ENCODE data around the gene SPRR1B. TPM values are rescaled to one million over a fixed set of nuclear protein-coding genes. Genes with fewer than 3 reads are reported as not detected.

Gene SPRR1B
- total RNA-seq, 1 donor from 2014 or later, result 11.8 TPM

DNA sequence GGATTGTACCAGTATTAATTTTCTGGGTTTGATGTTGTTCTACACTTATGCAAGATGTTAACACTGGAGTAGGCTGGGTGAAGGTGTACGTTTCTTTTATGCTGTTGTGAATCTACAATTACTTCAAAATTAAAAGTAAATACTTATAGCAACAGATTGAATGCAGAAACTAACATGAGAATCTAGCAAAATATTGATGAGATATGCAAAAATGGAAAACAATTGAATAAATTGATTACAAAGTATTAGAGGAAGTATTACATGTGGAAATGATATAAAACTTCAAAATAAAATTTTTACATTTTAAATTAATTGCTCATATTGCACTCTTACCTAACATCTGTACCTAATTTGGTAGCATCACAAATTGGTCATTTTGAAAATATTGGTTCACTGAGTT is 35.2 kb upstream of the SPRR1B start:
- DNase-seq (ENCODE audit: low read depth) (no peak), FAIRE-seq (no peak)
- Histone ChIP-seq H3K27me3 (ENCODE audit: control insufficient read depth, insufficient read depth, low read length) (no peaks in the 10 kb centered on the region), H3K4me3 (ENCODE audit: low read depth, low read length) (no peak overlapping the region), H3K36me3 (ENCODE audit: control insufficient read depth, insufficient read depth, low read length) (no peaks in the 10 kb centered on the region)
- TF ChIP-seq, protein P1, sequence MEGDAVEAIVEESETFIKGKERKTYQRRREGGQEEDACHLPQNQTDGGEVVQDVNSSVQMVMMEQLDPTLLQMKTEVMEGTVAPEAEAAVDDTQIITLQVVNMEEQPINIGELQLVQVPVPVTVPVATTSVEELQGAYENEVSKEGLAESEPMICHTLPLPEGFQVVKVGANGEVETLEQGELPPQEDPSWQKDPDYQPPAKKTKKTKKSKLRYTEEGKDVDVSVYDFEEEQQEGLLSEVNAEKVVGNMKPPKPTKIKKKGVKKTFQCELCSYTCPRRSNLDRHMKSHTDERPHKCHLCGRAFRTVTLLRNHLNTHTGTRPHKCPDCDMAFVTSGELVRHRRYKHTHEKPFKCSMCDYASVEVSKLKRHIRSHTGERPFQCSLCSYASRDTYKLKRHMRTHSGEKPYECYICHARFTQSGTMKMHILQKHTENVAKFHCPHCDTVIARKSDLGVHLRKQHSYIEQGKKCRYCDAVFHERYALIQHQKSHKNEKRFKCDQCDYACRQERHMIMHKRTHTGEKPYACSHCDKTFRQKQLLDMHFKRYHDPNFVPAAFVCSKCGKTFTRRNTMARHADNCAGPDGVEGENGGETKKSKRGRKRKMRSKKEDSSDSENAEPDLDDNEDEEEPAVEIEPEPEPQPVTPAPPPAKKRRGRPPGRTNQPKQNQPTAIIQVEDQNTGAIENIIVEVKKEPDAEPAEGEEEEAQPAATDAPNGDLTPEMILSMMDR (IDR thresholded peaks at IDR 0.05; ENCODE audit: insufficient read depth, low read length, severe bottlenecking), result no peak

DNA sequence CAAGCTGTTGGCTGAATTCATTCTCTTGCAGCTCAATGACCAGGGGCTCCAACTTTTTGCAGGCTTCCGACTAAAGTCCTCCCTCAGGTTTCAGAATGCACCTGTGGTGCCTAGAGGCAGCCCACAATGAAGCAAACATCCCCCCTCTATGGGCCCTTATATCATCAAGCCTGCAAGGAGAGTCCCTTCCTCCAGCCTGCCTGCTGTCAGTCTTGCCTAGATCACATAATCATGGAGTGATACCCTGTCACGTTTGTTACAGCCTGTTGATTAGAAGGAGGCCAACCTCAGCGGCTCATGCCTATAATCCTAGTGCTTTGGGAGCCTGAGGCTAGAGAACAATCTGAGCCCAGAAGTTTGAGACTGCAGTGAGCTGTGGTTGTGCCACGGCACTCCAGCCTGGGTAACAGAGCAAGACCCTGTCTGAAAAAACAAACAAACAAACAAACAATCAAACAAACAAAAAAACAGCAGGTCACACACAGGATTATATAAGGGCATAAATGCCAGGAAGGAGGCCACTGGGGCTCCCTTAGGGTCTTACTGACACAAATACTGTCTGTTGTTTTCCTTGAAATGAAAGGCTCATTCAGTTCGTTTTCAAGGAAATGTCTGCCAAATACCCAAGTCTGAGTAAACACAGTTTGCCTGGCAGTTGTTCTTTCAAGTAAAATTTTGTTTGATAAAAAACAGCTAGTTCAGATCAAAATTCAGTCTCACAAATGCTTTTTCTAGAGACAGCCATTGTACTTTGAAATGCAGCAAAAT is 34.2 kb upstream of the SPRR1B start:
- no peak for FAIRE-seq
- no peak for DNase-seq (ENCODE audit: low read depth)
- Histone ChIP-seq H3K36me3 (ENCODE audit: control insufficient read depth, insufficient read depth, low read length) (no peaks in the 10 kb centered on the region), H3K27me3 (ENCODE audit: control insufficient read depth, insufficient read depth, low read length) (no peaks in the 10 kb centered on the region), H3K4me3 (ENCODE audit: low read depth, low read length) (no peak overlapping the region)
- TF ChIP-seq, protein P1 (IDR thresholded peaks at IDR 0.05; ENCODE audit: insufficient read depth, low read length, severe bottlenecking), result no peak

DNA sequence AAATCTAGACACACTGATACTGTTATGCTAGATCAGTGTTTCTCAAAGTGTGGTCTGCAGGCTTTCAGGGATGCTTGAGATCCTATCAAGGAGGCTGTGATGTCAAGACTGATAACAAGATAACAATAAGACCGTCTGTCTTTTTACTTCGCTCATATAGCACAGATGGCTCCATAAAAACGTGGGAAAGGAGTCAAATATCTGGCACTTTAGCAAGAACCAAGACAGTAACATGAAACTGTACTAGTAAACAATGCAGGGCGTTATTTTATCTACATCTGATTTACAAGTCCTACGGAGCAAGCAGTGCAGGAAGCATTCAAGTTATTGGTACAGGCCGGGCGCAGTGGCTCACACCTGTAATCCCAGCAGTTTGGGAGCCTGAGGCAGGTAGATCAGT is 33.1 kb upstream of the SPRR1B start:
- no peak overlapping the region for H3K4me3 ChIP-seq (ENCODE audit: low read depth, low read length)
- FAIRE-seq (no peak), DNase-seq (ENCODE audit: low read depth) (no peak)
- no peaks in the 10 kb centered on the region for H3K27me3 ChIP-seq (ENCODE audit: control insufficient read depth, insufficient read depth, low read length)
- H3K36me3 ChIP-seq (ENCODE audit: control insufficient read depth, insufficient read depth, low read length), result no peaks in the 10 kb centered on the region
- TF ChIP-seq, protein P1 (IDR thresholded peaks at IDR 0.05; ENCODE audit: insufficient read depth, low read length, severe bottlenecking), result no peak

DNA sequence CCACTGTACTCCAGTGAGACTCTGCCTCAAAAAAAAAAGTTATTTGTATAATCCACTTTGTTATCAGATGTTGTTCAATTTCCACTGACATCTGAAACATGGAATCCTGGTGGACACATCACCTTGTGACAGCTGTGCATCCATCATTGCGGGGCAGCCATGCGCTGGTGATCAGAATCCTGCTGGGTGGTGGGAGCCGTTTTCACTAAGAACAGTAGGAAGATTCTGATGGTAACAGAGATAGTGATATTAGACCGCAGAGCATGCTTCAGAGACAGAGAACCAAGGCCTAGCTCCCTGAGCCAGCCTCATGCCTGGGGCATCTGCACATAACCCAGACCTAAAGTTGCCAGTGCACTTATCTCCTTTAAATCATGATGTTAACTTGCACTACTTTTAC is 32.5 kb upstream of the SPRR1B start:
- Histone ChIP-seq H3K4me3 (ENCODE audit: low read depth, low read length) (no peak overlapping the region), H3K27me3 (ENCODE audit: control insufficient read depth, insufficient read depth, low read length) (no peaks in the 10 kb centered on the region), H3K36me3 (ENCODE audit: control insufficient read depth, insufficient read depth, low read length) (no peaks in the 10 kb centered on the region)
- FAIRE-seq (peak; percentile 13), DNase-seq (ENCODE audit: low read depth) (no peak)
- TF ChIP-seq, protein P1 (IDR thresholded peaks at IDR 0.05; ENCODE audit: insufficient read depth, low read length, severe bottlenecking), result no peak

DNA sequence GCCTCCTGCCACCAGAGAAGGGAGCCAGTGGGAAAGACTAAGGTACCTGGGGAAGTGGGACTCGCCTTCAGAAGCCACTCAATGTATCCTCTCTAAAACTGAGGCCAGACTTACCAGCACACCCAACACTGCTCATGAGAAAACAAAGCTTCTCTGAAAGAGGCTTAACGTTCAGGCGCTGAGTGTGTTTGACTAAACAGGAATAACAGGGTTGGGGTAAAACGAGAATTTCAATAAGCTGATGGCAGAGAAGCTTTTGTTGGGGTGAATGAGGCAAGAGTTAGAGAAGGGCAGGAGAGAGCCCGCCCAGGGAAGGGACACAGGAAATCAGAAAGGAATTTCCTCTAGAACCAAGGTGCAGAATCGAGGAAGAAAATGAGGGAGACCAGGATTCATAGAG is 31.2 kb upstream of the SPRR1B start:
- peak; percentile 42 for DNase-seq (ENCODE audit: low read depth)
- TF ChIP-seq, protein P1 (IDR thresholded peaks at IDR 0.05; ENCODE audit: insufficient read depth, low read length, severe bottlenecking), result no peak
- Histone ChIP-seq H3K27me3 (ENCODE audit: control insufficient read depth, insufficient read depth, low read length) (no peaks in the 10 kb centered on the region), H3K4me3 (ENCODE audit: low read depth, low read length) (no peak overlapping the region), H3K36me3 (ENCODE audit: control insufficient read depth, insufficient read depth, low read length) (no peaks in the 10 kb centered on the region)
- FAIRE-seq, result peak; percentile 83

DNA sequence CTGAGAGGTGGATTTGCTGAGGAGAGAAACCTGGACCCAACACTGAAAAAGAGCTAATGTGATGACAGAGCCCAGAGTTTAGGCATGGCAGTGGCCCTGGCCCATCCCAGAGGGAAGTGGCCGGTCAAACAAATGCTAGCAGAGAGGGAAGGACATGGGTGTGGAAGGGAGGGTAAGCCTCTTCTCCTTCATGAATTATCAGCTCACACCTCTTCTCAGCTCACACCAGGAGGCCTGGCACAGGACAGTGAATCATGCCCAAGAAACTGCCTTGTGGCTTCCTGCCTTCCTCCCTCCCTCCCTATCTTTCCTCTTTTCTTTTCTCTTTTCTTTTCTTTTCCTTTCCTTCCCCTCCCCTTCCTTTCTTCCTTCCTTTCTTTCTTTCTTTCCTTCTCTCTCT is 30.7 kb upstream of the SPRR1B start:
- TF ChIP-seq, protein P1 (IDR thresholded peaks at IDR 0.05; ENCODE audit: insufficient read depth, low read length, severe bottlenecking), result no peak
- FAIRE-seq, result peak; percentile 64
- Histone ChIP-seq H3K27me3 (ENCODE audit: control insufficient read depth, insufficient read depth, low read length) (no peaks in the 10 kb centered on the region), H3K4me3 (ENCODE audit: low read depth, low read length) (no peak overlapping the region), H3K36me3 (ENCODE audit: control insufficient read depth, insufficient read depth, low read length) (no peaks in the 10 kb centered on the region)
- DNase-seq (ENCODE audit: low read depth), result peak; percentile 51
